HUES64 (cell line): Measurements from ENCODE around the gene RPS26.
"Not testable (repeated sequence)": the region's sequence is repeated elsewhere in the genome, so short reads cannot be mapped to it uniquely, and the experiment has no call there.

ENCODE experiments used
- H3K27ac ChIP-seq: 2 replicates; pipeline ENCODE4 v1.7.0; 2013; ENCODE audit warnings: low read depth, low read length, inconsistent platforms
- H3K27me3 ChIP-seq: 2 replicates; pipeline ENCODE4 v1.6.1; 2013; ENCODE audit warnings: mild to moderate bottlenecking, low read length; ENCODE audit not compliant: insufficient read depth
- H3K36me3 ChIP-seq: 2 replicates; pipeline ENCODE4 v1.6.1; 2013; ENCODE audit warnings: mild to moderate bottlenecking, low read length; ENCODE audit not compliant: insufficient read depth
- H3K4me1 ChIP-seq: 2 replicates; pipeline ENCODE4 v1.6.1; 2013; ENCODE audit warnings: mild to moderate bottlenecking, low read length, moderate library complexity; ENCODE audit not compliant: insufficient read depth
- H3K4me3 ChIP-seq: 2 replicates; pipeline ENCODE4 v1.5.1; 2013; ENCODE audit warnings: mild to moderate bottlenecking, low read length, moderate library complexity
- H3K9ac ChIP-seq: 2 replicates; pipeline ENCODE4 v1.6.1; 2013; ENCODE audit warnings: mild to moderate bottlenecking, low read depth, low read length
- H3K9me3 ChIP-seq: 2 replicates; pipeline ENCODE4 v1.6.1; 2013; ENCODE audit warnings: low read depth, low read length; ENCODE audit not compliant: insufficient read depth
- WGBS: fragments of 150-250, 120-280 bp; methylation state at CpG from one replicate; pipeline ENCODE4 v1.1.7; 2013; ENCODE audit warnings: missing lambda C conversion rate; 5-methylcytosine and 5-hydroxymethylcytosine counted together

The RPS26 gene

DNA sequence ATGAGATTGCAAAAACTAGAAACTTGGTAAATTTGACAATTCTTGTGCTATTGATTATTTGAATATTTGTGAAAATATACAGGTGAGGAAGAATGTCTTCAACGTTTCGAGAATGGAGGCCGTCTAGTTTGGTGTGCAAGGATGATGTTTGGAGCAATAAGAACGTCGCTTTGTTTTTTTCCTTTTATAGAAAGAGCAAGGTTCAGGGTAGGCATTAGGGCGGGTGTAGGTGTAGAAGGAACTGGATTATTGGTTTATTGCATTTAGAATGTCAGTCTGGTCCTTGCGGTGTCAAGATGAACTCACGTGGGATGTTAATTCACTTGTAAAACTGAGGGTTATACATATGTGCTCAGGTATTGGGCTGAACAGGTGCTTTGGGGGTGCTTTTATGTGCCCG is 1.1 kb downstream of the RPS26 start:
- no peaks in the 10 kb centered on the region for H3K27me3 ChIP-seq
- peak overlapping the region; percentile 98 for H3K9ac ChIP-seq
- peak overlapping the region; percentile 84 for H3K4me3 ChIP-seq
- WGBS = 50% methylated on average over 9 of the region's 9 CpGs
- H3K9me3 ChIP-seq = no peaks in the 10 kb centered on the region
- H3K36me3 ChIP-seq = peaks cover 40% of the 10 kb centered on the region
- peaks cover 2% of the 10 kb centered on the region; the same call in 1 of the 2 replicates for H3K4me1 ChIP-seq
- H3K27ac ChIP-seq = peak overlapping the region; percentile 95

- no peaks in the 10 kb centered on the region for H3K9me3 ChIP-seq
- no peaks in the 10 kb centered on the region for H3K4me1 ChIP-seq
- no peak overlapping the region for H3K9ac ChIP-seq
- H3K27me3 ChIP-seq = no peaks in the 10 kb centered on the region
- 80% methylated on average over 8 of the region's 9 CpGs for WGBS
- H3K27ac ChIP-seq = peak overlapping the region; percentile 60; the same call in 1 of the 2 replicates
- no peak overlapping the region for H3K4me3 ChIP-seq
- H3K36me3 ChIP-seq = peaks cover 34% of the 10 kb centered on the region
Measured at GRCh38 chr12:56046027-56046780, 4.5 kb downstream of the RPS26 start.

DNA sequence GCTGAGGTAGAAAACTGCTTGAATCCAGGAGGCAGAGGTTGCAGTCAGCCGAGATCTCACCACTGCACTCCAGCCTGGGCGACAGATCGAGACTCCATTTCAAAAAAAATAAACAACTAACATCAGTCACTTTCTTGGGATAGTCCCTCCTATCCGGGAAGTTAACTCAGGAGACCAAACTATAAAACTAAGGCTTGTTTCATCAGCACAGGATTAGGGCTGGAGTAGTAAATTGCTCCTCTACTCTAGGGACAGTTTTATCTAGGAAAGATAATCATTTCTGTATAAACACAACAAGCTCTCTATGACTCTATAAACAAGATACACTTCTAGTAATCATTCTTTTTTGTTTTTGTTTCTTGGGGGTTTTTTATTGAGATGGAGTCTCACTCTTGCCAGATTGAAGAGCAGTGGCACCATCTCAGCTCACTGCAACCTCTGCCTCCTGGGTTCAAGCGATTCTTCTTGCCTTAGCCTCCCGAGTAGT is 11.7 kb downstream of the RPS26 start:
- no peaks in the 10 kb centered on the region for H3K27me3 ChIP-seq
- no peaks in the 10 kb centered on the region for H3K9me3 ChIP-seq
- no peak overlapping the region for H3K27ac ChIP-seq
- H3K9ac ChIP-seq = no peak overlapping the region
- WGBS = 94% methylated on average over 6 of the region's 6 CpGs
- H3K4me3 ChIP-seq = no peak overlapping the region
- no peaks in the 10 kb centered on the region for H3K36me3 ChIP-seq
- no peaks in the 10 kb centered on the region for H3K4me1 ChIP-seq

DNA sequence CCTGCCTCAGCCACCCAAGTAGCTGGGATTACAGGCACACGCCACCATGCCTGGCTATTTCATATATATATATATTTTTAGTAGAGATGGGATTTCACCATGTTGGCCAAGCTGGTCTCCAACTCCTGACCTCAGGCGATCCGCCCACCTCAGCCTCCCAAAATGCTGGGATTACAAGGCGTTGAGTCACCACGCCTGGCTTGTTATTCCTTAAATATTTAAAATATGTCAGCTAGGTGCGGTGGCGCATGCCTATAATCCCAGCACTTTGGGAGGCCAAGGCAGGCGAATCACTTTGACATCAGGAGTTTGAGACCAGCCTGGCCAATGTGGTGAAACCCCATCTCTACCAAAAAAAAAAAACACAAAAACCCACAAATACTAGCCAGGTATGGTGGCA is 18.2 kb downstream of the RPS26 start:
- 83% methylated on average over 7 of the region's 8 CpGs for WGBS
- not testable (repeated sequence) for H3K36me3 ChIP-seq, H3K4me1 ChIP-seq, H3K27me3 ChIP-seq, H3K9ac ChIP-seq, H3K27ac ChIP-seq, H3K9me3 ChIP-seq, H3K4me3 ChIP-seq

- no peak overlapping the region for H3K4me3 ChIP-seq
- no peak overlapping the region for H3K27ac ChIP-seq
- H3K27me3 ChIP-seq = no peaks in the 10 kb centered on the region
- no peak overlapping the region for H3K9ac ChIP-seq
- H3K36me3 ChIP-seq = no peaks in the 10 kb centered on the region
- no peaks in the 10 kb centered on the region for H3K4me1 ChIP-seq
- H3K9me3 ChIP-seq = no peaks in the 10 kb centered on the region
- WGBS = 73% methylated on average over 5 of the region's 5 CpGs
Measured at GRCh38 chr12:56061982-56062381, 20.3 kb downstream of the RPS26 start.

GRCh38 chr12:56062996-56063395 is 21.3 kb downstream of the RPS26 start:
- H3K4me1 ChIP-seq = no peaks in the 10 kb centered on the region
- no peak overlapping the region for H3K27ac ChIP-seq
- H3K9me3 ChIP-seq = no peaks in the 10 kb centered on the region
- no peak overlapping the region for H3K9ac ChIP-seq
- no peaks in the 10 kb centered on the region for H3K36me3 ChIP-seq
- H3K27me3 ChIP-seq = no peaks in the 10 kb centered on the region
- no peak overlapping the region for H3K4me3 ChIP-seq

GRCh38 chr12:56071648-56072047 is 29.9 kb downstream of the RPS26 start:
- H3K4me3 ChIP-seq = no peak overlapping the region
- H3K27ac ChIP-seq = no peak overlapping the region
- no peaks in the 10 kb centered on the region for H3K4me1 ChIP-seq
- WGBS = 91% methylated on average over 4 of the region's 4 CpGs
- no peak overlapping the region for H3K9ac ChIP-seq
- no peaks in the 10 kb centered on the region for H3K9me3 ChIP-seq
- no peaks in the 10 kb centered on the region for H3K27me3 ChIP-seq
- H3K36me3 ChIP-seq = no peaks in the 10 kb centered on the region

DNA sequence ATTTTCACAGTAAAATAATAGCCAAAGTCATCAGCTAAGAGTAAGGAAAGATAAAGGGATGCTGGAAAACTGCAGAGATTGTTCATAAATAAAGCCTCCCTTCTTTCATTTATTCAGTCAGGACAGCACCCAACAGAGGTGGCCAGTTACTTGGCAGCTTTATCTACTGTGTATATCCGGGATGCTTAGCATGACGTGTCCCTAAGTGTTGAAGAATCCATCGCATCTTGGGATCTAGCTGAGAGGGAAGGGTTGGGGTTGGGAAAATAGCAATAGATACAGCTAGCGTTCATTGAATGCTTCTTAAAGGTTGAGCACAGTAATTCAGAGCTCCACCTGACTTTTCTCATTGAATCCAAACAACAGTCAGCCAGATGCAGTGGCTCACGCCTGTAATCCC is 32.7 kb downstream of the RPS26 start:
- 93% methylated on average over 5 of the region's 5 CpGs for WGBS
- Histone ChIP-seq H3K36me3 (no peaks in the 10 kb centered on the region), H3K4me3 (no peak overlapping the region), H3K27me3 (no peaks in the 10 kb centered on the region), H3K27ac (no peak overlapping the region), H3K9me3 (peaks cover 2% of the 10 kb centered on the region; the same call in 1 of the 2 replicates), H3K9ac (no peak overlapping the region), H3K4me1 (peaks cover 4% of the 10 kb centered on the region; the same call in 1 of the 2 replicates)

- not testable (repeated sequence) for H3K9me3 ChIP-seq, H3K4me3 ChIP-seq, H3K9ac ChIP-seq, H3K27me3 ChIP-seq, H3K36me3 ChIP-seq, H3K27ac ChIP-seq
- peaks cover 17% of the 10 kb centered on the region; the same call in 1 of the 2 replicates for H3K4me1 ChIP-seq
- WGBS = 95% methylated on average over 9 of the region's 9 CpGs
Measured at GRCh38 chr12:56077966-56078365, 36.2 kb downstream of the RPS26 start.

DNA sequence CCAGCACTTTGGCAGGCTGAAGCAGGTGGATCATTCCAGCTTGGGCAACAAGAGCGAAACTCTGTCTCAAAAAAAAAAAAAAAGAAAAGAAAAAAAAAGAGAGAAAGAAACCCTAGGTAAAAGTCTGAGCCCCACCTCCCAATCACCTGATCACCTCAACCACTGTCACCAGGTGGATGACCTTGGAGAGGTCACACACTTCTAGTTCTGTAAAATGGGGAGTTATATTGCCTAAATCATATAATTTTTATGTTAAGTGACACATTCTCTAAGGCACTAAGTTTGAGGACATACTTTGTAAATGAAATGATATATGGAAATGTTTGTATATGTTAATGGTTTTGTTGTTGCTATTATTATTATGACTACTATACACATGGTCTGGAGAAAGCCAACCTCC is 36.7 kb downstream of the RPS26 start:
- Histone ChIP-seq H3K27ac (peak overlapping the region; percentile 93; the same call in 1 of the 2 replicates), H3K4me3 (peak overlapping the region; percentile 84)

DNA sequence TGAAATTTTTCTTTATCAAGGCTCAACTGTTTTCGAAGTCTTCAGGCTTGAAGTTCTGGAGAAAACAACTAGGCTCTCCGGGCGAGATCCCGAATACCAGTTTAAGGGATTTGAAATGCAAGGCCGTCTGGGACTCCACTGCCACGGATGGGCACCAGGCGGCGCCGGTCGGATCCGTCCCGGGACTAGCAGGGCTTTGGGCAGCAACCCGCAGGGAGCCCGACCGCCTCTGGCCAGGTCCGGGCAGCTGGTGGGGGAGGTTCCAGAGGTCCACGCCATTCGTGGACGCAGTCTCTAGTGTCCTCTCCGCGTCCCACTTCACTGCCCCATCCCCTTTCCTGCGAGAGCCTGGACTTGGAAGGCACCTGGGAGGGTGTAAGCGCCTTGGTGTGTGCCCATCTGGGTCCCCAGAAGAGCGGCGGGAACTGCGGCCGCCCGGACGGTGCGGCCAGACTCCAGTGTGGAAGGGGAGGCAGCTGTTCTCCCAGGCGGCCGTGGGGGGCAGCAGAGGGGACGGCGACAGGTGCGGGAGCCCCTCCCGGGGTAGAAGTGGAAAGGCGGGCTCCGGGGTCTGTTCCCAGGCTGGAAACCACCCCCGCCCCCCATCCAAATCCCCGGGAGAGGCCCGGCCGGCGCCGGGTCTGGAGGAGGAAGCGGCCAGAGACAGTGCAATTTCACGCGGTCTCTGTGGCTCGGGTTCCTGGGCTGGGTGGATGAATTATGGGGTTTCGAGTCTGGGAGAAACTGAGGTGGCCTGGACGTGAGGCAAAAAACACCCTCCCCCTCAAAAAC is 37.4 kb downstream of the RPS26 start:
- Histone ChIP-seq H3K9me3 (peaks cover 2% of the 10 kb centered on the region; the same call in 1 of the 2 replicates), H3K27ac (peak overlapping the region; percentile 93), H3K27me3 (no peaks in the 10 kb centered on the region; the same call in 1 of the 2 replicates), H3K9ac (peak overlapping the region; percentile 80), H3K4me1 (peaks cover 17% of the 10 kb centered on the region; the same call in 1 of the 2 replicates), H3K36me3 (peaks cover 8% of the 10 kb centered on the region), H3K4me3 (peak overlapping the region; percentile 84)
- 2% methylated on average over 48 of the region's 50 CpGs for WGBS

More for the DNA sequence above, 36.7 kb downstream of the RPS26 start:
- peaks cover 17% of the 10 kb centered on the region; the same call in 1 of the 2 replicates for H3K4me1 ChIP-seq
- H3K27me3 ChIP-seq = no peaks in the 10 kb centered on the region; the same call in 1 of the 2 replicates
- peaks cover under 1% of the 10 kb centered on the region for H3K36me3 ChIP-seq
- H3K9me3 ChIP-seq = peaks cover 2% of the 10 kb centered on the region; the same call in 1 of the 2 replicates
- no CpG with 5 or more reads among the region's 1 CpG for WGBS
- H3K9ac ChIP-seq = no peak overlapping the region
